Liver (tissue), 9 donors: ENCODE measurements around the gene RPL23. TPM values are rescaled to one million over a fixed set of nuclear protein-coding genes. Genes with fewer than 3 reads are reported as not detected.
A peak's percentile ranks its signal among the peaks of the same experiment; 100 is the strongest.

Source experiments
- DNase-seq: peaks from one replicate; pipeline ENCODE4 v3.0.0-alpha.2; 2017; ENCODE audit warnings: low spot score
- H3K27ac ChIP-seq, 2 donors: one replicate each; pipeline ENCODE4 v1.7.0; 2013; ENCODE audit warnings: inconsistent platforms in 2 of 2, low read length in 2 of 2, control low read depth in 1 of 2, low read depth in 1 of 2, mild to moderate bottlenecking in 1 of 2
- H3K27me3 ChIP-seq, 4 donors: one replicate each; pipeline versions ENCODE4 v1.6.1 to v1.7.0; 2013; ENCODE audit warnings: low read length in 3 of 4, inconsistent platforms in 1 of 4, mild to moderate bottlenecking in 1 of 4, moderate library complexity in 1 of 4; ENCODE audit not compliant: control insufficient read depth in 4 of 4, insufficient read depth in 4 of 4
- H3K36me3 ChIP-seq, 4 donors: one replicate each; pipeline versions ENCODE4 v1.6.1 to v1.7.0; 2013; ENCODE audit warnings: low read length in 3 of 4, mild to moderate bottlenecking in 3 of 4, low read depth in 1 of 4, moderate library complexity in 1 of 4; ENCODE audit not compliant: control insufficient read depth in 4 of 4, insufficient read depth in 3 of 4
- H3K4me1 ChIP-seq, 4 donors: one replicate each; pipeline versions ENCODE4 v1.6.1 to v1.7.0; 2013; ENCODE audit warnings: low read length in 3 of 4, mild to moderate bottlenecking in 3 of 4, moderate library complexity in 1 of 4; ENCODE audit not compliant: control insufficient read depth in 4 of 4, insufficient read depth in 4 of 4
- H3K4me3 ChIP-seq, 3 donors: one replicate each; pipeline versions ENCODE4 v1.6.1 to v1.7.0; 2013; ENCODE audit warnings: low read length in 3 of 3, control low read depth in 1 of 3, low read depth in 1 of 3, mild to moderate bottlenecking in 1 of 3
- H3K9ac ChIP-seq, 2 donors: one replicate each; pipeline ENCODE4 v1.7.0; 2013; ENCODE audit warnings: low read length in 2 of 2, mild to moderate bottlenecking in 2 of 2, moderate library complexity in 2 of 2, control low read depth in 1 of 2, low read depth in 1 of 2
- H3K9me3 ChIP-seq, 4 donors: one replicate each; pipeline versions ENCODE4 v1.6.1 to v1.7.0; 2013; ENCODE audit warnings: low read length in 3 of 4; ENCODE audit not compliant: control insufficient read depth in 4 of 4
- EGR1 ChIP-seq, 2 donors: IDR thresholded peaks; 2 replicates each; pipeline ENCODE4 v1.6.1; 2016 to 2018; ENCODE audit warnings: antibody characterized with exemption in 2 of 2, low read depth in 2 of 2
- FOXA1 ChIP-seq: IDR thresholded peaks from 2 replicates; pipeline ENCODE4 v1.6.1; 2016; ENCODE audit warnings: antibody characterized with exemption
- FOXA2 ChIP-seq: IDR thresholded peaks from 2 replicates; pipeline ENCODE4 v1.6.1; 2016; ENCODE audit warnings: antibody characterized with exemption
- GABPA ChIP-seq, 2 donors: IDR thresholded peaks in 1 of 2; conservative IDR thresholded peaks in 1 of 2; 2 replicates each; pipeline ENCODE4 v1.6.1; 2016; ENCODE audit warnings: antibody characterized with exemption in 2 of 2, mild to moderate bottlenecking in 1 of 2, moderate library complexity in 1 of 2
- HNF4A ChIP-seq, 2 donors: conservative IDR thresholded peaks; 2 replicates each; pipeline ENCODE4 v1.6.1; 2016; ENCODE audit warnings: antibody characterized with exemption in 2 of 2, mild to moderate bottlenecking in 2 of 2
- HNF4G ChIP-seq: IDR thresholded peaks from 2 replicates; pipeline ENCODE4 v1.6.1; 2016; ENCODE audit warnings: antibody characterized with exemption
- JUND ChIP-seq, 2 donors: IDR thresholded peaks; 2 replicates each; pipeline ENCODE4 v1.6.1; 2016; ENCODE audit warnings: antibody characterized with exemption in 2 of 2
- NR2F2 ChIP-seq: IDR thresholded peaks from 2 replicates; pipeline ENCODE4 v1.6.1; 2016; ENCODE audit warnings: antibody characterized with exemption
- RAD21 ChIP-seq, 2 donors: IDR thresholded peaks; 2 replicates each; pipeline ENCODE4 v1.6.1; 2016; ENCODE audit warnings: antibody characterized with exemption in 2 of 2, mild to moderate bottlenecking in 2 of 2
- RXRA ChIP-seq, 2 donors: IDR thresholded peaks; 2 replicates each; pipeline ENCODE4 v1.6.1; 2017 to 2018; ENCODE audit warnings: antibody characterized with exemption in 2 of 2, mild to moderate bottlenecking in 1 of 2
- SP1 ChIP-seq: IDR thresholded peaks from 2 replicates; pipeline ENCODE4 v1.6.1; 2018; ENCODE audit warnings: antibody characterized with exemption, mild to moderate bottlenecking
- TAF1 ChIP-seq: conservative IDR thresholded peaks from 2 replicates; pipeline ENCODE4 v1.6.1; 2016; ENCODE audit warnings: antibody characterized with exemption, mild to moderate bottlenecking
- YY1 ChIP-seq: IDR thresholded peaks from 2 replicates; pipeline ENCODE4 v1.6.1; 2016; ENCODE audit warnings: antibody characterized with exemption, mild to moderate bottlenecking
- WGBS: extraction: QIAGEN DNeasy Blood & Tissue Kit; methylation state at CpG from one replicate; pipeline ENCODE4 v1.1.7; 2013; 5-methylcytosine and 5-hydroxymethylcytosine counted together
- polyA plus RNA-seq, 2 donors: library from polyadenylated mRNA; stranded (reverse) in 1 of 2; unstranded in 1 of 2; fragments of 200-250 nt in 1 of 2; fragments of >200 nt in 1 of 2; fragmentation: Nextera tagmentation in 1 of 2; extraction: Ambion mirVana in 1 of 2; gene quantifications; one replicate each; pipeline versions ENCODE4 v1.2.1 to v1.2.3, GENCODE V29; 2013 to 2015
- total RNA-seq, 2 donors: library from RNA; depleted of rRNA; stranded (reverse); fragments of >200 nt; gene quantifications; one replicate each; pipeline ENCODE4 v1.2.3, GENCODE V29; 2014
- TF ChIP-seq, protein P1 (sequence below): IDR thresholded peaks from 2 replicates; pipeline ENCODE4 v1.6.1; 2016; ENCODE audit warnings: antibody characterized with exemption, mild to moderate bottlenecking
- TF ChIP-seq, protein P2 (sequence below): IDR thresholded peaks from 2 replicates; pipeline ENCODE4 v1.6.1; 2016; ENCODE audit warnings: antibody characterized with exemption
- TF ChIP-seq, protein P3 (sequence below): IDR thresholded peaks from 2 replicates; pipeline ENCODE4 v1.6.1; 2016; ENCODE audit warnings: antibody characterized with exemption
- TF ChIP-seq, protein P4 (sequence below): fragments of 150-350 bp; IDR thresholded peaks from 2 replicates; pipeline ENCODE4 v1.5.1; 2017; ENCODE audit warnings: improper control_type of control experiment, low read depth, low read length; ENCODE audit not compliant: missing input control
- TF ChIP-seq, protein P5 (sequence below): IDR thresholded peaks from 2 replicates; pipeline ENCODE4 v1.6.1; 2016; ENCODE audit warnings: antibody characterized with exemption
- donor health status: healthy.
- donor health status: healthy.
- donor health status: healthy.
- donor health status: healthy.
- donor health status: healthy.

Gene RPL23
- total and polyA plus RNA-seq, 4 donors, result 284 to 797 (median 646) TPM

GRCh38 chr17:38869526-38870258, 16.2 kb upstream of the RPL23 start, which contains the start of gene LASP1 (continued):
- TF ChIP-seq, protein P1, sequence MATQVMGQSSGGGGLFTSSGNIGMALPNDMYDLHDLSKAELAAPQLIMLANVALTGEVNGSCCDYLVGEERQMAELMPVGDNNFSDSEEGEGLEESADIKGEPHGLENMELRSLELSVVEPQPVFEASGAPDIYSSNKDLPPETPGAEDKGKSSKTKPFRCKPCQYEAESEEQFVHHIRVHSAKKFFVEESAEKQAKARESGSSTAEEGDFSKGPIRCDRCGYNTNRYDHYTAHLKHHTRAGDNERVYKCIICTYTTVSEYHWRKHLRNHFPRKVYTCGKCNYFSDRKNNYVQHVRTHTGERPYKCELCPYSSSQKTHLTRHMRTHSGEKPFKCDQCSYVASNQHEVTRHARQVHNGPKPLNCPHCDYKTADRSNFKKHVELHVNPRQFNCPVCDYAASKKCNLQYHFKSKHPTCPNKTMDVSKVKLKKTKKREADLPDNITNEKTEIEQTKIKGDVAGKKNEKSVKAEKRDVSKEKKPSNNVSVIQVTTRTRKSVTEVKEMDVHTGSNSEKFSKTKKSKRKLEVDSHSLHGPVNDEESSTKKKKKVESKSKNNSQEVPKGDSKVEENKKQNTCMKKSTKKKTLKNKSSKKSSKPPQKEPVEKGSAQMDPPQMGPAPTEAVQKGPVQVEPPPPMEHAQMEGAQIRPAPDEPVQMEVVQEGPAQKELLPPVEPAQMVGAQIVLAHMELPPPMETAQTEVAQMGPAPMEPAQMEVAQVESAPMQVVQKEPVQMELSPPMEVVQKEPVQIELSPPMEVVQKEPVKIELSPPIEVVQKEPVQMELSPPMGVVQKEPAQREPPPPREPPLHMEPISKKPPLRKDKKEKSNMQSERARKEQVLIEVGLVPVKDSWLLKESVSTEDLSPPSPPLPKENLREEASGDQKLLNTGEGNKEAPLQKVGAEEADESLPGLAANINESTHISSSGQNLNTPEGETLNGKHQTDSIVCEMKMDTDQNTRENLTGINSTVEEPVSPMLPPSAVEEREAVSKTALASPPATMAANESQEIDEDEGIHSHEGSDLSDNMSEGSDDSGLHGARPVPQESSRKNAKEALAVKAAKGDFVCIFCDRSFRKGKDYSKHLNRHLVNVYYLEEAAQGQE, result peak; percentile 78
- TF ChIP-seq, protein P2, sequence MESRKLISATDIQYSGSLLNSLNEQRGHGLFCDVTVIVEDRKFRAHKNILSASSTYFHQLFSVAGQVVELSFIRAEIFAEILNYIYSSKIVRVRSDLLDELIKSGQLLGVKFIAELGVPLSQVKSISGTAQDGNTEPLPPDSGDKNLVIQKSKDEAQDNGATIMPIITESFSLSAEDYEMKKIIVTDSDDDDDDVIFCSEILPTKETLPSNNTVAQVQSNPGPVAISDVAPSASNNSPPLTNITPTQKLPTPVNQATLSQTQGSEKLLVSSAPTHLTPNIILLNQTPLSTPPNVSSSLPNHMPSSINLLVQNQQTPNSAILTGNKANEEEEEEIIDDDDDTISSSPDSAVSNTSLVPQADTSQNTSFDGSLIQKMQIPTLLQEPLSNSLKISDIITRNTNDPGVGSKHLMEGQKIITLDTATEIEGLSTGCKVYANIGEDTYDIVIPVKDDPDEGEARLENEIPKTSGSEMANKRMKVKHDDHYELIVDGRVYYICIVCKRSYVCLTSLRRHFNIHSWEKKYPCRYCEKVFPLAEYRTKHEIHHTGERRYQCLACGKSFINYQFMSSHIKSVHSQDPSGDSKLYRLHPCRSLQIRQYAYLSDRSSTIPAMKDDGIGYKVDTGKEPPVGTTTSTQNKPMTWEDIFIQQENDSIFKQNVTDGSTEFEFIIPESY, result peak; percentile 0
- TF ChIP-seq FOXA2 (no peak), FOXA1 (no peak)
- TF ChIP-seq, protein P3, sequence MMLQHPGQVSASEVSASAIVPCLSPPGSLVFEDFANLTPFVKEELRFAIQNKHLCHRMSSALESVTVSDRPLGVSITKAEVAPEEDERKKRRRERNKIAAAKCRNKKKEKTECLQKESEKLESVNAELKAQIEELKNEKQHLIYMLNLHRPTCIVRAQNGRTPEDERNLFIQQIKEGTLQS, result no peak

- Histone ChIP-seq H3K4me1 (peaks cover 0 to 38% (median 29%) of the 10 kb centered on the region in 4 donors), H3K9me3 (no peaks in the 10 kb centered on the region), H3K4me3 (peak overlapping the region; percentile 74 to 88 (median 76)), H3K27ac (peak overlapping the region; percentile 95 to 96), H3K27me3 (no peaks in the 10 kb centered on the region), H3K9ac (peak overlapping the region; percentile 60 to 69), H3K36me3 (no peaks in the 10 kb centered on the region)
- 2% methylated on average over 26 of the region's 26 CpGs for WGBS
- TF ChIP-seq, protein P1, result no peak
- TF ChIP-seq, protein P4, sequence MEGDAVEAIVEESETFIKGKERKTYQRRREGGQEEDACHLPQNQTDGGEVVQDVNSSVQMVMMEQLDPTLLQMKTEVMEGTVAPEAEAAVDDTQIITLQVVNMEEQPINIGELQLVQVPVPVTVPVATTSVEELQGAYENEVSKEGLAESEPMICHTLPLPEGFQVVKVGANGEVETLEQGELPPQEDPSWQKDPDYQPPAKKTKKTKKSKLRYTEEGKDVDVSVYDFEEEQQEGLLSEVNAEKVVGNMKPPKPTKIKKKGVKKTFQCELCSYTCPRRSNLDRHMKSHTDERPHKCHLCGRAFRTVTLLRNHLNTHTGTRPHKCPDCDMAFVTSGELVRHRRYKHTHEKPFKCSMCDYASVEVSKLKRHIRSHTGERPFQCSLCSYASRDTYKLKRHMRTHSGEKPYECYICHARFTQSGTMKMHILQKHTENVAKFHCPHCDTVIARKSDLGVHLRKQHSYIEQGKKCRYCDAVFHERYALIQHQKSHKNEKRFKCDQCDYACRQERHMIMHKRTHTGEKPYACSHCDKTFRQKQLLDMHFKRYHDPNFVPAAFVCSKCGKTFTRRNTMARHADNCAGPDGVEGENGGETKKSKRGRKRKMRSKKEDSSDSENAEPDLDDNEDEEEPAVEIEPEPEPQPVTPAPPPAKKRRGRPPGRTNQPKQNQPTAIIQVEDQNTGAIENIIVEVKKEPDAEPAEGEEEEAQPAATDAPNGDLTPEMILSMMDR, result no peak
- TF ChIP-seq NR2F2 (peak; percentile 75), RXRA (IDR thresholded peaks at IDR 0.05) (peak; percentile 26 to 29), EGR1 (IDR thresholded peaks at IDR 0.05; ENCODE audit: low read depth in 2 of 2) (no peak), HNF4G (no peak), HNF4A (conservative IDR thresholded peaks at IDR 0.05) (peak in 1 of 2 donors; percentile 4), YY1 (peak; percentile 52), FOXA1 (peak; percentile 10), SP1 (no peak), GABPA (IDR thresholded peaks at IDR 0.05 in 1 of 2, conservative IDR thresholded peaks at IDR 0.05 in 1 of 2) (no peak), TAF1 (peak; percentile 58), FOXA2 (no peak), RAD21 (IDR thresholded peaks at IDR 0.05) (peak in 1 of 2 donors; percentile 5), JUND (IDR thresholded peaks at IDR 0.05) (no peak)
- TF ChIP-seq, protein P3, result peak; percentile 99
- TF ChIP-seq, protein P2, result peak; percentile 29
- TF ChIP-seq, protein P5, sequence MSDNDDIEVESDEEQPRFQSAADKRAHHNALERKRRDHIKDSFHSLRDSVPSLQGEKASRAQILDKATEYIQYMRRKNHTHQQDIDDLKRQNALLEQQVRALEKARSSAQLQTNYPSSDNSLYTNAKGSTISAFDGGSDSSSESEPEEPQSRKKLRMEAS, result peak; percentile 44
- peak; percentile 96 for DNase-seq
These were observed 15.4 kb upstream of the RPL23 start for GRCh38 chr17:38868817-38869525.
